ENCODE measurements around the gene STX18.

The STX18 gene

GRCh38 chr4:4549534-4549933 lies 7.7 kb upstream of the STX18 start:
- H3K4me1 ChIP-seq = no peaks in the 10 kb centered on the region
- peaks cover 0 to 37% (median 11%) of the 10 kb centered on the region in 3 donors for H3K36me3 ChIP-seq
- intact Hi-C loops (cut with DNase I; ENCODE audit: low total_unique reads) = no loop called here
- no peak for DNase-seq
- TF ChIP-seq CTCF (IDR thresholded peaks at IDR 0.05) = no peak
- no peaks in the 10 kb centered on the region for H3K9me3 ChIP-seq
- no peaks in the 10 kb centered on the region for H3K27me3 ChIP-seq
- no peak overlapping the region for H3K27ac ChIP-seq
- H3K4me3 ChIP-seq = no peak overlapping the region

- Histone ChIP-seq H3K27ac (peak overlapping the region in 1 of 2 donors; percentile 87), H3K4me1 (peaks cover 0 to 36% (median 28%) of the 10 kb centered on the region in 4 donors), H3K36me3 (peaks cover 0 to 14% (median 8%) of the 10 kb centered on the region in 3 donors), H3K27me3 (no peaks in the 10 kb centered on the region), H3K4me3 (peak overlapping the region; percentile 92 to 97), H3K9me3 (no peaks in the 10 kb centered on the region)
- no peak for DNase-seq
- no peak for TF ChIP-seq CTCF (IDR thresholded peaks at IDR 0.05)
- intact Hi-C loops (cut with DNase I; ENCODE audit: low total_unique reads) = no loop called here
Measured at GRCh38 chr4:4542774-4543485, 1.1 kb upstream of the STX18 start.

- DNase-seq = peak in 1 of 2 donors; percentile 23
- no peak for TF ChIP-seq CTCF (IDR thresholded peaks at IDR 0.05)
- Histone ChIP-seq H3K4me3 (peak overlapping the region; percentile 92 to 97), H3K36me3 (no peaks in the 10 kb centered on the region), H3K27ac (peak overlapping the region; percentile 86 to 87), H3K9me3 (no peaks in the 10 kb centered on the region), H3K4me1 (peaks cover 0 to 40% (median 28%) of the 10 kb centered on the region in 4 donors), H3K27me3 (no peaks in the 10 kb centered on the region)
- intact Hi-C loops (cut with DNase I; ENCODE audit: low total_unique reads) = no loop called here
Measured at GRCh38 chr4:4541040-4541631, 712 bp downstream of the STX18 start.

GRCh38 chr4:4539481-4539880 lies 2.4 kb downstream of the STX18 start:
- no peak for TF ChIP-seq CTCF (IDR thresholded peaks at IDR 0.05)
- H3K4me1 ChIP-seq = peaks cover 0 to 40% (median 28%) of the 10 kb centered on the region in 4 donors
- no peak overlapping the region for H3K27ac ChIP-seq
- intact Hi-C loops (cut with DNase I; ENCODE audit: low total_unique reads) = no loop called here
- no peak overlapping the region for H3K4me3 ChIP-seq
- H3K27me3 ChIP-seq = no peaks in the 10 kb centered on the region
- no peak for DNase-seq
- no peaks in the 10 kb centered on the region for H3K36me3 ChIP-seq
- no peaks in the 10 kb centered on the region for H3K9me3 ChIP-seq

- no peak overlapping the region for H3K27ac ChIP-seq
- TF ChIP-seq CTCF (IDR thresholded peaks at IDR 0.05) = no peak
Measured at GRCh38 chr4:4535590-4535989, 6.3 kb downstream of the STX18 start.

More at GRCh38 chr4:4535590-4535989, 6.3 kb downstream of the STX18 start:
- DNase-seq = no peak
- Histone ChIP-seq H3K4me1 (peaks cover 0 to 20% (median 14%) of the 10 kb centered on the region in 4 donors), H3K36me3 (no peaks in the 10 kb centered on the region), H3K9me3 (no peaks in the 10 kb centered on the region), H3K27me3 (no peaks in the 10 kb centered on the region), H3K4me3 (no peak overlapping the region)
- intact Hi-C loops (cut with DNase I; ENCODE audit: low total_unique reads) = no loop called here
